Measurements from ENCODE around the gene SMAP1. TPM values are rescaled to one million over a fixed set of nuclear protein-coding genes. Genes with fewer than 3 reads are reported as not detected.
"Not testable (repeated sequence)": the region's sequence is repeated elsewhere in the genome, so short reads cannot be mapped to it uniquely, and the experiment has no call there.

Gene SMAP1
- total RNA-seq, 5 donors from 2014 or later (not counting 1 experiment from before 2014, with no cell fraction given): 27.1 to 32.3 (median 31.9) TPM

DNA sequence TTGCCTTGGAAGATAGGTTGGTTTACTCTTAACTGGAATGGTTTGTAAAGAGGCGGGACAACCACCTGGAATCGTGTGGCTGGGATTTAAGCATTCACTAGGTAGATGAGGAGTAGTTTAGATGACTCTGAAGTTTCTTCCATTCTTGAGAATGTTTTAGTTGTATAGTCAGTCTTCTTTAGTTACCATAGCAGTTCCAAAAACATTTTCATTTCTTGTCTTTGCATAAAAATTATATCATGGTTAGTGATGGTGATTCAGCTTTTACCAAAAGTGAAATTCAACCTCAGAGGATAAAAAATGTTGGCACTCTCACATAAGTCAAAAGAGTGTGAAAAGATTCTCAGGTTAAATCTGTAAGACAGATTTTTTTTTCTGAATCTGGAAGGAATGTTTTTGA is 70.3 kb downstream of the SMAP1 start:
- Histone ChIP-seq H3K36me3 (ENCODE audit: control insufficient read depth in 2 of 2, extremely low read depth in 1 of 2, insufficient read depth in 1 of 2, low read length in 1 of 2) (peaks cover 0 to 27% of the 10 kb centered on the region in 2 donors), H3K9me3 (no peaks in the 10 kb centered on the region), H3K27me3 (replicated peaks in 1 of 2; ENCODE audit: control insufficient read depth in 2 of 2, extremely low read depth in 1 of 2, insufficient read depth in 2 of 2, low read length in 1 of 2) (no peaks in the 10 kb centered on the region), H3K4me3 (ENCODE audit: control insufficient read depth in 1 of 2, extremely low read depth in 1 of 2, low read length in 1 of 2) (no peak overlapping the region), H3K4me1 (ENCODE audit: control insufficient read depth in 1 of 2, extremely low read depth in 1 of 2, insufficient read depth in 2 of 2, low read length in 2 of 2) (no peaks in the 10 kb centered on the region), H3K27ac (ENCODE audit: low read length) (no peak overlapping the region)
- POLR2A ChIA-PET: interaction anchor here in 1 of 2 donors (0.7 kb wide), 1 partner anchor 1078 kb away, joined by 3 read pairs; no protein-coding TSS in a partner anchor
- WGBS (ENCODE audit: insufficient coverage): 94% methylated on average over 2 of the region's 2 CpGs
- no peak for ATAC-seq (replicated peaks in 1 of 4)
- Mint-ChIP-seq H3K4me3 (no peak overlapping the region), H3K27ac (no peak overlapping the region), H3K9me3 (peaks cover 0 to 11% (median 6%) of the 10 kb centered on the region in 3 donors), H3K27me3 (no peaks in the 10 kb centered on the region), H3K36me3 (peaks cover 81% of the 10 kb centered on the region), H3K4me1 (peaks cover 7 to 19% (median 7%) of the 10 kb centered on the region in 3 donors)
- CTCF ChIA-PET: interaction anchor here in 1 of 2 donors (0.6 kb wide), 1 partner anchor 9 kb away, joined by 4 read pairs; no protein-coding TSS in a partner anchor
- DNase-seq: no peak

DNA sequence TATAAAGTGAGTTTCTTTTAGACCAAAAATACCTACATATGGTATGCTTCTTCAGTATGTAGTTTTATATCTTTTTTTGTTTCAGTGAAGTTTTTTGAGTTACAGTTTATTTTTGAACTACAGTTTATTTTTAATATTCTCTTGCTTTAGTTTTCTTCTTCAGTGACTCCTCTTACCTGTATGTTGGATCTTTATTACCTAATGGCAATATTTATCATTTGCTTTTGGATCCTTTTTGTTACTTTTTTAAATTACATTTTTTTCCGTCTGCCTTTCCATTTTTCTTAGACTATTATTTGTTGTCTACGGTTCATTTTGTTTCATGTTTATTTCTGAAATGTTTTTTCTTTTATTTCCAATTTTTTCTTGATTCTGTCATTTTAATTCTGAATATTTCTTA is 71.9 kb downstream of the SMAP1 start:
- Histone ChIP-seq H3K4me1 (ENCODE audit: control insufficient read depth in 1 of 2, extremely low read depth in 1 of 2, insufficient read depth in 2 of 2, low read length in 2 of 2) (no peaks in the 10 kb centered on the region), H3K27me3 (replicated peaks in 1 of 2; ENCODE audit: control insufficient read depth in 2 of 2, extremely low read depth in 1 of 2, insufficient read depth in 2 of 2, low read length in 1 of 2) (no peaks in the 10 kb centered on the region), H3K4me3 (ENCODE audit: control insufficient read depth in 1 of 2, extremely low read depth in 1 of 2, low read length in 1 of 2) (no peak overlapping the region), H3K9me3 (no peaks in the 10 kb centered on the region), H3K36me3 (ENCODE audit: control insufficient read depth in 2 of 2, extremely low read depth in 1 of 2, insufficient read depth in 1 of 2, low read length in 1 of 2) (peaks cover 0 to 15% of the 10 kb centered on the region in 2 donors), H3K27ac (ENCODE audit: low read length) (no peak overlapping the region)
- DNase-seq (no peak), ATAC-seq (replicated peaks in 1 of 4) (no peak)
- H3K9me3 Mint-ChIP-seq: peaks cover 0 to 13% (median 8%) of the 10 kb centered on the region in 3 donors
- CTCF ChIA-PET: no interaction called here
- H3K36me3 Mint-ChIP-seq: peaks cover 81% of the 10 kb centered on the region
- POLR2A ChIA-PET: no interaction called here
- no peak overlapping the region for H3K27ac Mint-ChIP-seq
- H3K27me3 Mint-ChIP-seq: no peaks in the 10 kb centered on the region
- peaks cover 3 to 16% (median 6%) of the 10 kb centered on the region in 3 donors for H3K4me1 Mint-ChIP-seq
- WGBS (ENCODE audit: insufficient coverage): no CpG with 5 or more reads among the region's 2 CpGs
- no peak overlapping the region for H3K4me3 Mint-ChIP-seq

DNA sequence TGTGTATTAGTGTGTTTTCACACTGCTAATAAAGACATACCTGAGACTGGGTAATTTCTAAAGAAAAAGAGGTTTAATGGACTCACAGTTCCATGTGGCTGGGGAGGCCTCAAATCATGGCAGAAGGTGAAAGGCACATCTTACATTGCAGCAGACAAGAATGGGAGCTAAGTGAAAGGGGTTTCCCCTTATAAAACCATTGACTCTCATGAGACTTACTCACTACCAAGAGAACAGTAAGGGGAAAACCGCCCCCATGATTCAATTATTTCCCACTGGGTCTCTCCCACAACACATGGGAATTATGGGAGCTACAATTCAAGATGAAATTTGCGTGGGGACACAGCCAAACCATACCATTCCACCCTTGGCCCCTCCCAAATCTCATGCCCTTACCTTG is 73.1 kb downstream of the SMAP1 start:
- peaks cover 0 to 13% (median 8%) of the 10 kb centered on the region in 3 donors for H3K9me3 Mint-ChIP-seq
- H3K4me1 ChIP-seq (ENCODE audit: control insufficient read depth in 1 of 2, extremely low read depth in 1 of 2, insufficient read depth in 2 of 2, low read length in 2 of 2); H3K27me3 ChIP-seq (replicated peaks in 1 of 2; ENCODE audit: control insufficient read depth in 2 of 2, extremely low read depth in 1 of 2, insufficient read depth in 2 of 2, low read length in 1 of 2); CTCF ChIA-PET; H3K27ac Mint-ChIP-seq; H3K9me3 ChIP-seq; POLR2A ChIA-PET; H3K4me3 Mint-ChIP-seq; H3K27ac ChIP-seq (ENCODE audit: low read length); H3K4me3 ChIP-seq (ENCODE audit: control insufficient read depth in 1 of 2, extremely low read depth in 1 of 2, low read length in 1 of 2); ATAC-seq (replicated peaks in 1 of 4); H3K27me3 Mint-ChIP-seq; DNase-seq: not testable (repeated sequence)
- peaks cover 0 to 10% of the 10 kb centered on the region in 2 donors for H3K36me3 ChIP-seq (ENCODE audit: control insufficient read depth in 2 of 2, extremely low read depth in 1 of 2, insufficient read depth in 1 of 2, low read length in 1 of 2)
- peaks cover 79% of the 10 kb centered on the region for H3K36me3 Mint-ChIP-seq
- 100% methylated on average over 1 of the region's 2 CpGs for WGBS (ENCODE audit: insufficient coverage)
- peaks cover 3 to 21% (median 7%) of the 10 kb centered on the region in 3 donors for H3K4me1 Mint-ChIP-seq

DNA sequence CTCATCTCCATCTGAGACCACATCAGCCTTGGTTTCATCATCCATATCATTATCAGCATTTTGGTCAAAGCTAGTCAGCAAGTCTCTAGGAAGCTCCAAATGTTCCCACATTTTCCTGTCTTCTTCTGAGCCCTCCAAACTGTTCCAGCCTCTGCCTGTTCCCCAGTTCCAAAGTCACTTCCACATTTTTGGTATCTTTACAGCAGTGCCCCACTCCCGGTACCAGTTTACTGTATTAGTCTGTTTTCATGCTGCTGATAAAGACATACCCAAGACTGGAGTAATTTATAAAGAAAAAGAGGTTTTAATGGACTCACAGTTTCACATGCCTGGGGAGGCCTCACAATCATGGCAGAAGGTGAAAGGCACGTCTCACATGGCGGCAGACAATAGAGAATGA is 74.8 kb downstream of the SMAP1 start:
- POLR2A ChIA-PET; H3K9me3 ChIP-seq; DNase-seq; H3K27me3 ChIP-seq (replicated peaks in 1 of 2; ENCODE audit: control insufficient read depth in 2 of 2, extremely low read depth in 1 of 2, insufficient read depth in 2 of 2, low read length in 1 of 2); H3K4me3 ChIP-seq (ENCODE audit: control insufficient read depth in 1 of 2, extremely low read depth in 1 of 2, low read length in 1 of 2); H3K27me3 Mint-ChIP-seq; H3K27ac ChIP-seq (ENCODE audit: low read length); H3K4me1 ChIP-seq (ENCODE audit: control insufficient read depth in 1 of 2, extremely low read depth in 1 of 2, insufficient read depth in 2 of 2, low read length in 2 of 2); H3K4me3 Mint-ChIP-seq; ATAC-seq (replicated peaks in 1 of 4); H3K27ac Mint-ChIP-seq: not testable (repeated sequence)
- no CpG with 5 or more reads among the region's 3 CpGs for WGBS (ENCODE audit: insufficient coverage)
- Mint-ChIP-seq H3K36me3 (peaks cover 75% of the 10 kb centered on the region), H3K4me1 (peaks cover 16 to 29% (median 18%) of the 10 kb centered on the region in 3 donors), H3K9me3 (peaks cover 0 to 13% (median 8%) of the 10 kb centered on the region in 3 donors)
- H3K36me3 ChIP-seq (ENCODE audit: control insufficient read depth in 2 of 2, extremely low read depth in 1 of 2, insufficient read depth in 1 of 2, low read length in 1 of 2): peaks cover 0 to 10% of the 10 kb centered on the region in 2 donors
- CTCF ChIA-PET: interaction anchor here in 1 of 2 donors (0.8 kb wide), 1 partner anchor 56 kb away, joined by 3 read pairs; no protein-coding TSS in a partner anchor

- Mint-ChIP-seq H3K36me3 (peaks cover 47% of the 10 kb centered on the region), H3K9me3 (peaks cover 0 to 5% (median 0%) of the 10 kb centered on the region in 3 donors), H3K27ac (no peak overlapping the region), H3K4me3 (no peak overlapping the region), H3K27me3 (no peaks in the 10 kb centered on the region), H3K4me1 (peaks cover 10 to 21% (median 16%) of the 10 kb centered on the region in 3 donors)
- ChIA-PET CTCF (interaction anchor here in 1 of 2 donors (0.6 kb wide), 1 partner anchor 47 kb away, joined by 3 read pairs; no protein-coding TSS in a partner anchor), POLR2A (no interaction called here)
- Histone ChIP-seq H3K27me3 (replicated peaks in 1 of 2; ENCODE audit: control insufficient read depth in 2 of 2, extremely low read depth in 1 of 2, insufficient read depth in 2 of 2, low read length in 1 of 2) (no peaks in the 10 kb centered on the region), H3K36me3 (ENCODE audit: control insufficient read depth in 2 of 2, extremely low read depth in 1 of 2, insufficient read depth in 1 of 2, low read length in 1 of 2) (peaks cover 0 to 9% of the 10 kb centered on the region in 2 donors), H3K9me3 (no peaks in the 10 kb centered on the region), H3K4me1 (ENCODE audit: control insufficient read depth in 1 of 2, extremely low read depth in 1 of 2, insufficient read depth in 2 of 2, low read length in 2 of 2) (no peaks in the 10 kb centered on the region), H3K27ac (ENCODE audit: low read length) (no peak overlapping the region), H3K4me3 (ENCODE audit: control insufficient read depth in 1 of 2, extremely low read depth in 1 of 2, low read length in 1 of 2) (no peak overlapping the region)
- ATAC-seq (replicated peaks in 1 of 4) (no peak), DNase-seq (no peak)
- no CpG with 5 or more reads among the region's 1 CpG for WGBS (ENCODE audit: insufficient coverage)
These were observed 86.2 kb downstream of the SMAP1 start for GRCh38 chr6:70753870-70754380.

DNA sequence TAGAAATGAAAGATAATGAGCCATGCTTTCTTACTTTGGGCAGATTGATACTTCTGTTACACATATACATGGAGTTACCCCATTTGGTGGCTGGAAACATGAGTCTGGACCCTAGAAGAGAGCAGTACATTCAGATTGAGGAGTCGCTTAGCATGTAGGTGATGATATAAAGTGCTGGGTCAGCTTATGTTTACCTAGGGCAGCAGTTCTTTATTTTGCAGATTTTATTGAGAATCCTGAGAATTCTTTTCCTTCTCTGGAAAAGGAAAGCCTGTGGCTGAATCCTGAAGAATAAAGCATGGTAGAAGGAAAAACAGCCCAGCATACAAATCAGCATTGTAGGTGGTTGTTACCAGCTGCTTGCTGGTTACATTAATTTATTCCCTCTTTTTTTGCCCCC is 91.2 kb downstream of the SMAP1 start:
- no peaks in the 10 kb centered on the region for H3K4me1 ChIP-seq (ENCODE audit: control insufficient read depth in 1 of 2, extremely low read depth in 1 of 2, insufficient read depth in 2 of 2, low read length in 2 of 2)
- H3K9me3 ChIP-seq: no peaks in the 10 kb centered on the region
- no peak for ATAC-seq (replicated peaks in 1 of 4)
- H3K27me3 ChIP-seq (replicated peaks in 1 of 2; ENCODE audit: control insufficient read depth in 2 of 2, extremely low read depth in 1 of 2, insufficient read depth in 2 of 2, low read length in 1 of 2): no peaks in the 10 kb centered on the region
- ChIA-PET CTCF (no interaction called here), POLR2A (no interaction called here)
- no peak for DNase-seq
- Mint-ChIP-seq H3K4me3 (no peak overlapping the region), H3K27ac (no peak overlapping the region), H3K9me3 (peaks cover 0 to 5% (median 0%) of the 10 kb centered on the region in 3 donors), H3K4me1 (peaks cover 0 to 8% (median 2%) of the 10 kb centered on the region in 3 donors), H3K27me3 (no peaks in the 10 kb centered on the region), H3K36me3 (peaks cover 30% of the 10 kb centered on the region)
- H3K4me3 ChIP-seq (ENCODE audit: control insufficient read depth in 1 of 2, extremely low read depth in 1 of 2, low read length in 1 of 2): no peak overlapping the region
- no peak overlapping the region for H3K27ac ChIP-seq (ENCODE audit: low read length)
- WGBS (ENCODE audit: insufficient coverage): 100% methylated on average over 1 of the region's 1 CpG
- H3K36me3 ChIP-seq (ENCODE audit: control insufficient read depth in 2 of 2, extremely low read depth in 1 of 2, insufficient read depth in 1 of 2, low read length in 1 of 2): peaks cover 0 to 9% of the 10 kb centered on the region in 2 donors

Measured in T-cell (primary cell).